GM19193 (cell line): ENCODE results near the gene MCAM.
A peak's percentile ranks its signal among the peaks of the same experiment; 100 is the strongest.

Experiments
- POLR2A ChIP-seq: IDR thresholded peaks from 4 replicates; pipeline ENCODE4 v1.6.1; 2011; ENCODE audit not compliant: insufficient read depth, insufficient read length; ENCODE audit errors: extremely low read depth

Gene MCAM

DNA sequence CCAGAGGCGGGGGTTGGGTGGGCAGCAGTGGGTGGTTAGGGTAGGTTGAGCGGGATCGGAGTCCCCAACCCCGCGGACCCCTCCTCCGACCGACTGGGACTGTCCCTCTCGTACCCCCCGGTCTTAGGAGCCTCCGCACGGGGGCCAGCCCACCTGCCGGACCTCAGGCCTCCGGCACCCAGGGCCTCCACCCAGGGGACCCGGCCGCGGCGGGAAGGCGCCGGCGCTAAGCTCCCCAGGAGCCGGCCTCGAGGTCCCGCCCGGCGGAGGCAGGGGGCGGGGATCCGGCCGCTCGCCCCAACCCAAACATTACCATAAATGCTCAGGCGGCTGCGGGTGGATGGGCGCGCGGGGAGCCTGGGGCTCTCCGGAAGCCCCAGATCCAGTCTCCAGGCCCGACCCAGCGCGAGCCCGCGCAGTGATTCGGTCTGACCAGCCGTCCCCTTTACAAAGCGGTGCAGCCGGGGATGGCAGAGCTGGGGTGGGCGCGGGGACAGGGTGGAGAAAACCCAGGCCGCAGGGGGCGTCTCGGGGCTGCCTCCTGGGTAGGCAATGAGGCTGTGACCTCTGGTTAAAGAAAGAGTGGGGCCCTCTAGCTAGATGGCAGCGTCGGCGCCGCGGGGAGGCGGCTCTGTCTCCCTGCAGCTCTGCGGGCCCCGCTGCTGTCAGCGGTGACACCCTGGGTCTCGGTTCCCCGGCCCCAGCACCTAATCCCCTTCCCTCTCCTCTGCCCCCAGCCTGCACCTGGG is 4.0 kb upstream of the MCAM start:
- TF ChIP-seq POLR2A, result peak; percentile 67

GRCh38 chr11:119320240-119320775 is 3.4 kb upstream of the MCAM start:
- TF ChIP-seq POLR2A, result no peak

- TF ChIP-seq POLR2A, result no peak
Observed at GRCh38 chr11:119319700-119320239, 2.8 kb upstream of the MCAM start.

- TF ChIP-seq POLR2A, result no peak
Observed at GRCh38 chr11:119319136-119319699, 2.3 kb upstream of the MCAM start.

- no peak for TF ChIP-seq POLR2A
Observed at GRCh38 chr11:119318240-119319135, 1.6 kb upstream of the MCAM start.

- TF ChIP-seq POLR2A, result no peak
Observed at GRCh38 chr11:119317592-119318239, 786 bp upstream of the MCAM start.

DNA sequence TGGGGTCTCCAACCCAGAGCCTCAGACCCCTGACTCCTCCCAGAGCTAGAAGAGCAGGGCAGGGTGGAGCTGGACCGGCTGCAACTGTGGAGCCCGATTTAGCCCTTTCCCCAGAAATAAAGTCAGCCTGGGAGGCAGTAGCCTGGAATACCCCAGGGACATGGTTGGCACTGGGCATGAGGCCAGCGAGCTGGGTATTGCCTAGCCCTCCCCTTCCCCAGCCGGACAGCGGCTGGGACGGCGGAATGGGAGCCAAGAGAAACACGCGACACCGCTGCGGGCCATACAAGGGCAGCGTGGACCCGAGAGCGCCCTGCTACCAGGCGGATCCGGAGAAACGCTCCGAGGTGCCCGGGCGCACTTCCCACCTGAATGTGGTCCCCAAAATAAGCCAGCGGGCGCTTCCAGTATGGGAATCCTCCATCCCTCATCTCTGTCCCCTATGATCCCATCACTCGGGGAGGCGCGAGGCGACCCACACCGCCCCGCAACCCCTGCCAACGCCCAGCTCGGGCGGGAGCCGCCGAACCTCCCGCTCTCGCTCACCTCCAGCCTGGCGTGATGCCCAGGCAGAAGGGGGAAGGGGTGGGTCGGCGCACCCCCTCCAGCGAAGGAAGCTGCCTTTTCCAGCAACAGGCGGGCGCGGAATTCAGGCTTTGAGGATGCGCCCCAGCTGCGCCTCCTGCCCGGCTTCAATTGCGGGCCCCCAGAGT is 758 bp downstream of the MCAM start:
- no peak for TF ChIP-seq POLR2A

DNA sequence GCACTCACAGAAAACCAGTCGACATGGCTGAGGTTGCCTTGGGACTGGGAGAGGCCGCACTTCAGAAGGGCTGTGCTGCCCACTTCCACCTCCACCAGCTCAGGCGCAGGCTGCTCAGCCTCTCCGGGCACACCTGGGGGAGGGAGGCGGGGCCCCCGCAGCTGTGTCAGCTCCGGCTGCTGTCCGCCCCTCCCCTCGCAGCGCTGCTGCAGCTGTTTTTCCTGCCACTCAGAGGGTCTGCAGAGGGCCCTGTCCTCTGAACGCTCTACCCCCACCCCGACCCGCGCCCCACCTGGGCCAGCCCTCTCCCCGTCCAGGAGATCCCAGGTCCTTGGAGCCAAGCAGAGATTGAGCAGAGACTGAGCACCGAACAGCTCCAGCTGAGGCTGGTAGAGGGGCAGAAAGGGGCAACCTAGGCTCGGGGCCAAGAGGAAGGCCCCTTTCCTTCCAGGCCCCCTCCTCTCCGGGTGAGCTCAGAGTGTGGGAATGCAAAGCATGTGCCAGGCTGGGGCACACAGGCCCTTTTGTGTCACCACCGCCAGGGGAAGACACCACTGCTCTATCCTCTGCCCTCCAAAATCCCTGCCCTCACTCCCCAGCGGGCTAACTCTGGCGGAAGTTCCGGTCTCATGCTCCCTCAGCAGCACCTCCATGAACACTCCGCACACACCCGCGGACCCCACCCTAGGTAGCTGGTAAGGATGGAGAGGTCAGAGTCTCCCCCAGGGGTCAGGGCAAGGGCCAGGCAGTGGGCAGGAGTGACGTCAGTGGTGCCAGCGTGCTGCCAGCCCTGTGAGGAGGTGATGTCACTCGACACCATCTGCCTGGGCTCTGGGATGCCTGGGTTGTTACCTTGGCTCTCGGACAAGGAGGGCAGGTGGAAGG is 1.6 kb downstream of the MCAM start:
- TF ChIP-seq POLR2A, result no peak

GRCh38 chr11:119314726-119315125 is 2.2 kb downstream of the MCAM start:
- no peak for TF ChIP-seq POLR2A

- no peak for TF ChIP-seq POLR2A
Observed at GRCh38 chr11:119310682-119311052, 6.3 kb downstream of the MCAM start.

- no peak for TF ChIP-seq POLR2A
Observed at GRCh38 chr11:119309953-119310681, 6.8 kb downstream of the MCAM start.

DNA sequence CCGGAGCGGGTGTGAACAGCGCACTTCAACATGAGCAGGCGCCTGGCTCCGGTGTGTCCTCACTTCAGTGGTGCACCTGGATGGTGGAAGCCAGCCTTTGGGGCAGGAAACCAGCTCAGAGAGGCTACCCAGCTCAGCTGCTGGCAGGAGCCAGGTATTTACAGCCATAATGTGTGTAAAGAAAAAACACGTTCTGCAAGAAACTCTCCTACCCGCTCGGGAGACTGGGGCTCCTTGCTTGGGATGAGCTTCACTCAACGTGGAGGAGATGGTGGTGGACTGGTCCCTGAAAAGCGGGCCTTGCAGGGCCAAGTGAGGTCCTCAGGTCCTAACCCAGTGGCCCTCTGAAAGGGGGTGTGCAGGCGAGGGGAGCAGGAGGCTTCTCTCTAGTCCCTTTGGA is 7.5 kb downstream of the MCAM start:
- no peak for TF ChIP-seq POLR2A

- no peak for TF ChIP-seq POLR2A
Observed at GRCh38 chr11:119307974-119308373, 9.0 kb downstream of the MCAM start.

- TF ChIP-seq POLR2A, result no peak
Observed at GRCh38 chr11:119307219-119307618, 9.7 kb downstream of the MCAM start.
